NB4 (cell line): ENCODE measurements around the gene DLG2.

Source experiments
- CTCF ChIP-seq: IDR thresholded peaks from one replicate; pipeline ENCODE4 v1.5.1; 2012; ENCODE audit warnings: low read depth, low read length
- MAX ChIP-seq: IDR thresholded peaks from 2 replicates; pipeline ENCODE4 v1.6.1; 2011; ENCODE audit warnings: low read depth, low read length
- POLR2A ChIP-seq: IDR thresholded peaks from 2 replicates; pipeline ENCODE4 v1.6.1; 2011; ENCODE audit warnings: mild to moderate bottlenecking; ENCODE audit not compliant: insufficient read length; ENCODE audit errors: extremely low read depth

- TF ChIP-seq POLR2A (no peak), CTCF (no peak), MAX (no peak)
Observed at GRCh38 chr11:84673753-84674152, 953.4 kb downstream of the DLG2 start.
